Peyer's patch (tissue), 4 donors: ENCODE data around the gene SPC24.

Source experiments
- POLR2A ChIP-seq, 2 donors: fragments of 450-650 bp; IDR thresholded peaks; one replicate each; pipeline ENCODE4 v1.5.1; 2017; ENCODE audit warnings: antibody characterized with exemption in 2 of 2, mild to moderate bottlenecking in 2 of 2, moderate library complexity in 2 of 2
- TF ChIP-seq, protein P1 (sequence below), 6 experiments: fragments of 450-650 bp in 4 of 6; fragments of 200-600 bp in 2 of 6; sonication (generic) in 1 of 6; IDR thresholded peaks; one replicate each; pipeline ENCODE4 v1.5.1; 2017 to 2019; ENCODE audit warnings: antibody characterized with exemption in 6 of 6, mild to moderate bottlenecking in 3 of 6, moderate library complexity in 1 of 6

DNA sequence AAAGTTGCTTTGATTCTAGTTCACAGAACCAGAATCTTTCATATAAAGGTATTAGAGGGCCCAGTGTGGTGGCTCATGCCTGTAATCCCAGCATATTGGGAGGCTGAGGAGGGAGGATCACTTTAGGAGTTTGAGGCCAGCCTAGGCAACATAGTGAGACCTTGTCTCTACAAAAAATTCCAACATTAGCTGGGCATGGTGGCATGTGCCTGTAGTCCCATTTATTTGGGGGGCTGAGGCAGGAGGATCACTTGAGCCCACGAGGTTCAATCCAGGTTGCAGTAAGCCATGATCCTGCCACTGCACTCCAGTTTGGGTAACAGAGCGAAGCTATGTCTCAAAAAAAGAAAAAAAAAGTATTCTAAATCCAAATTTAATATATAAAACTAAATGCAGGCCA lies 57.3 kb downstream of the SPC24 start:
- TF ChIP-seq, protein P1, sequence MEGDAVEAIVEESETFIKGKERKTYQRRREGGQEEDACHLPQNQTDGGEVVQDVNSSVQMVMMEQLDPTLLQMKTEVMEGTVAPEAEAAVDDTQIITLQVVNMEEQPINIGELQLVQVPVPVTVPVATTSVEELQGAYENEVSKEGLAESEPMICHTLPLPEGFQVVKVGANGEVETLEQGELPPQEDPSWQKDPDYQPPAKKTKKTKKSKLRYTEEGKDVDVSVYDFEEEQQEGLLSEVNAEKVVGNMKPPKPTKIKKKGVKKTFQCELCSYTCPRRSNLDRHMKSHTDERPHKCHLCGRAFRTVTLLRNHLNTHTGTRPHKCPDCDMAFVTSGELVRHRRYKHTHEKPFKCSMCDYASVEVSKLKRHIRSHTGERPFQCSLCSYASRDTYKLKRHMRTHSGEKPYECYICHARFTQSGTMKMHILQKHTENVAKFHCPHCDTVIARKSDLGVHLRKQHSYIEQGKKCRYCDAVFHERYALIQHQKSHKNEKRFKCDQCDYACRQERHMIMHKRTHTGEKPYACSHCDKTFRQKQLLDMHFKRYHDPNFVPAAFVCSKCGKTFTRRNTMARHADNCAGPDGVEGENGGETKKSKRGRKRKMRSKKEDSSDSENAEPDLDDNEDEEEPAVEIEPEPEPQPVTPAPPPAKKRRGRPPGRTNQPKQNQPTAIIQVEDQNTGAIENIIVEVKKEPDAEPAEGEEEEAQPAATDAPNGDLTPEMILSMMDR (IDR thresholded peaks at IDR 0.05), result no peak
- no peak for TF ChIP-seq POLR2A (IDR thresholded peaks at IDR 0.05)
